ENCODE measurements around the gene RHCG.

Gene RHCG

DNA sequence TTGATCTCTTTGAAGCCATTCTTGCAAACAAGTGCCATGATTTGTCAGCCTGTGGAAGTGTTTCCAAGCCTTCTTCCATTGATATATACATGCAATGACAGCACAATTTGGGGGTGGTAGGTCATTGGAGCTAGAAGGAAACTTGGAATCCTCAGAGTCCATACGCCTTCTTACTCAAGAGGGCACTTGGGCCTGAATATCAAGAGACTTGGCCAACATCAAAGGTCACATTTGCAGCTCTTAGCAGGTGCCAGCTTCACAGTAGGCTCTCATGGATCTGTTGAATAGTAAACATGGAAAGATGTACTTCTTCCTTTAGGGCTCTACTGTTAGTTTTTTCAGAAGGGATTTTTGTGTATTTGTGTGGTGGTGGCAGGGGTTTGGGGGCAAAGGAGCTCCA, 50.9 kb downstream of the RHCG start:
- no peak for DNase-seq

DNA sequence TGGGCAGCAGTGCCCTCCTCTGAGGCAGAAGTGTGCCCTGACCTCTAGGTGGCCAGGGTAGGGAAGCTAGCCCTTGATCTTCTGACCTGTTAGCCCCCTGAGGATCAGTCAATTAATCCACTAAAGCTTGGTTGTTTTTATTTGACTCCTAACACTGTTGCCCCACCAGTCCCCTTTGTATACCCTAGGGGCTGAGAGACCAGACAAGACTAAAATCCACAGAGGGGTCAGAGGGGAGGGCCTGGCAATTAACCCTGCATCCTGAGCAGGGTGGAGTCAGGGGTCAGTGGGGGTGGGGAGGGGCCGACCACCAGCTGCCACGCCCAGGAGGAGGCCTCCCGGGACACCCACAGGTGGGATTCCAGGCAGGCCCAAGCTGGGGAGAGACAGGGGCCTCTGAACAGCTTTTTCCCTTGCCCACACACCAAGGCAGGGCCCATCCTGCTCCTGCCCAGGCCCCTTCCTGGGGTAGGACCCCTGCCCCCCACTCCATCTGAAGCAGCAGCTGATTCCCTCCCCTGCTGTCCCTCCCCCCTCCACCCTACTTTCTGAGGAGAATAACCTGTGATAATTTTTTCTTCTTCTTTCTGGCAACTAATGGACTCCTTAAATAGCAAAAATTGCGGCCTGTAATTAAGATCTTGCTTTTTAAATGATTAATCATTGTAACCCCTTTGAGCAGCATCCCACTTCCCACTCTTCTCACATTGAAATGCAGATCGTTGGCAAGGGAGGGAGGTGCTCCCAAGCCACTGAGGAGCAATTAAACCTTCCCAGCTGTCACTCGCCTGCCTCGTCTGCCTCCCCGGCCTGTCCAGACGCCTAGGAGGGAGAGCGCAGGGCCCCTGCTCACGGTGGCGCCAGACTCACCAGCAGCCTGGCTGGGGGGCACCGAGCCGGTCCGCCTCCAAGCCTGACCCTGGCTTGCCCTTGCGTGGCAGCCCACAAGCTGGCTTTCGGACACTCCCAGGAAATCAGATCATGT, 51.9 kb downstream of the RHCG start:
- DNase-seq = peak in 3 of 56 donors; percentile 10 to 18 (median 11)

DNA sequence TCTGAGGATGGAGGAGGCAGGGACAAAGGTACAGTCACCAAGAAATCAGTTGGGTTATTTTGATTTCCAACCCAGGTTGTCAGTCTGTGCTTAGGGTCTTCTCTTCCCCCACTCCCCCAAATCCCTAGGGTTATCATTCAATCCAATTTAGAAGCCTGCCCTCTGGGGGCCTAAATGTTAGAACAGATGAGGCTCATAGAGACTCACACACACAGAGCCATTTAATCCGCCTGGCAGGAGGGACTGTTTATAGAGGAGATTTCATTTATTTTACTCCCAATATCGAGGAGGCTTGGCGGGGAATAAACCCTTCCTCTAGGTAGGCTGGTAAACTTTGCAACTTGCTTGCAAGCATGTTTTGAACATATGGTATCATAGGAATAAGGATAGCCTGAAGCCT, 52.8 kb downstream of the RHCG start:
- DNase-seq = no peak

GRCh38 chr15:89442671-89443307, 53.6 kb downstream of the RHCG start:
- DNase-seq = peak in 34 of 56 donors; percentile 5 to 81 (median 24)

- no peak for DNase-seq
Measured at GRCh38 chr15:89442155-89442554, 54.2 kb downstream of the RHCG start.

DNA sequence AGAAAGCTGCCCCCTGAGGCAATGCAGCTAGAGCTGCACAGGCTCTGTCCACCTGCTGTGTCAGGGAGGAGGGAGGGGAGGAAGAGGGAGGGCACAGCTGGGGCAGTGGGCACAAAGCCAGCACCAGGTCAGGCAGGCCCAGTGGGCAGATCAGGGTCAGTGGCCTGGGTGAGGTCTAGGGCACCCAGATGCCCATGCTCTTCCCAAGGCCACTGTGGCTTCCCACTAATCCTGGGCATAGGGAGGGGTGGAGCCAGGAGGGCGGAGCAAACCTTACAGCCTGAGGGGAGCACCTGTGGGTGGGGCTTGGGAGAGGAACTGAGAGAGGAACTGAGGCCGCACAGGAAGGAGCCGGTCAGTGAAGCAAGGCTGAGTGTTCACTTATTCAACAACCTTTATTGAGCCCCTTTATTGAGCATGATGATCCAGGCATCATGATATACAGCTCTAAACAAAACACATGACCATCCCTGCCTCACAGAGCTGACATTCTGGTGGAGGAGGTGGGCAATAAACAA, 55.0 kb downstream of the RHCG start:
- DNase-seq = no peak

DNA sequence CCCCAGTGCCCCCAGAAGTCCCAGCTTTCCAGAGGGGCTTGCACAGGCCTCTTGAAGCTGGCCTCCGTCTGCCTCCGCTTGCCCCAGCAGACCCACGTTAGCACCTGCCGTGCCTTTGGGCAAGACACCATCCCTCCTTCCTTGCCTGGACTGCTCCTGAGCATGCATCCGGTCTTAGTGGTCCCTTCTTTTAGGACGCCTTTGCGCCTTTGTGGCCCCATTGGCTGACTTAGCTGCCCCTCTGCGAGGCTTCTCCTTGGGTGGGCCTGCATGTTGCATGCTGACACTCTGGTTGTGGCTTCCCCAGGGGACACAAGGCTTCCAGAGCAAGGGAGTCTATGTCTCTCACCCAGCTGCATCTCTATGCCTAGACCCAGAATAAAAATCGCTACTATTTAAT, 56.6 kb downstream of the RHCG start:
- no peak for DNase-seq

DNA sequence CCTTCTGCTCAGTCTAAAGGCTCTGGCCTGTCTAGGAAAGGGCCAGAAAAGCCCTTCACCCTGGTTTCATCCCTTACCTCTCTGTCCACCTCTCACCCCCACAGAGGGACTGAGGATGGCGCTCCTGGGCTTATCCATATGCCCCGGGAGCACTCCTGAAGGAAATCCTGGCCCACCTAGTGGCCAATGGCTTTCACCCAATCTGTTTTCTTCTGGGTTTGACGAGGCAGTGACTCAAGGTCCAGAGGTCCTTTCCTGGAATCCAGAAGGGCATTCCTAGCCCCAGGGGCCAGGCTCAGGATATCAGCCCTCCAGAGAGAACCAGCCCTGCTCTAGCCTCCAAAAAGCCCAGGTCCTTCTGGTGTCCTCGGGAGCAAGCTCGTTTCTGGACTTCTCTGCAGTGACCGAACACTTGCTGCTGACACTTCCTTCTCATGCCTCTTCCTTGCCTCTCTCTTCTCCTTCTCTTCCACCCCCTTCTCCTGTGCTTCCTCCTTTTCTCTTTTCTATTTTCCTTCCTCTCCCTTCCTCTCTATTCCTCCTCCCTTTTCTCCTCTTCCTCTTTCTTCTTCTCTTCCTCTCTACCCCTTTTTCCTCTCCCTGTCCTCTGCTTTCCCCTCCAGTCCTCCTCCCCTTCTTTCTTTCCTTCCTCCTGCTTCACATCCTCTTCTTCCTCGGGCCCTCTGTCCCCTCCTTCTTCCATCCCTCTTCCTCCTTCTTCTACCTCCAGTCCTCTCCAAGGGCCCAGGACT, 59.6 kb downstream of the RHCG start:
- DNase-seq = no peak

DNA sequence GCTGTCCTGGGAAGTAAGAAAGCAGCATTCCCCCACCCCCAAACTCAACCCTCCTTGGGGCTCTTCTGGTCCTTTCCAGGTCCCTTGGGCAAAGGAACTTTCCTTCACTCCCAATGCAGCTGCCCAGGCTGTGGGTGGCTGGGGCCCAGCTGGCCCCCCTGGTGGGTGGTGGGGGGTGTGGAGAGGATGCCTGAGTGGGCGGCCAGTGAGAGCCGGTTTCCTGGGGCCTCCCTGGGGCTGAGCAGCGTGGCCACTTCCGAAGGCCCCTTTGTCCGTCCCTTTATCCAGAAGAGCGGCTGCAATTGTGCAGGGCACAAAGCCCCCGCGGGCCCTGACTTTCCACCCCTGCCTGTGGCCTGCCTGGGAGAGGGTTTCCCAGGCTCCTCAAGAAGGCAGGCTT, 61.0 kb downstream of the RHCG start:
- DNase-seq = no peak

- DNase-seq = peak in 34 of 56 donors; percentile 4 to 70 (median 34)
Measured at GRCh38 chr15:89433686-89434085, 62.7 kb downstream of the RHCG start.

- peak in 55 of 56 donors; percentile 16 to 94 (median 77) for DNase-seq
Measured at GRCh38 chr15:89430530-89431341, 65.6 kb downstream of the RHCG start.

DNA sequence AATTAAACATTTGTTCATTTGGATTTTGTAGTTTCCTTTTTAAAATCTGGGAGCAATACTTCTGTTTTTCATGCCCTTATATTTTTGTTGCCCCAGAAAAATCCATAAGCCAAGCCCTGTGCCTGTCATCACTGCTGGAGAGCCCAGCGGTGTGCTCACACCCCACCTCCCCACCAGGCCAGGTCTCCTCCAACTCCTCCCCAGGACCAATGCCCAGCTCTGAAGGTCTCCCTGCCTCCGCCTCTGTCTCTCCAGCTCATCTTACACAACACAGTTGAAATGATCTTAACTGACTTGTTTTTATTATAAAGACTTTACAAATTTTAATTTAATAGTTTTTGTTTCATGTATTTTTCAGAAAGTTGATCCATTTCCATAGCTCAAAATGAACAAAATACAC, 66.4 kb downstream of the RHCG start:
- DNase-seq = no peak

- DNase-seq = no peak
Measured at GRCh38 chr15:89429023-89429422, 67.4 kb downstream of the RHCG start.

- no peak for DNase-seq
Measured at GRCh38 chr15:89428246-89428645, 68.1 kb downstream of the RHCG start.

GRCh38 chr15:89426500-89426899, 69.9 kb downstream of the RHCG start:
- DNase-seq = no peak

DNA sequence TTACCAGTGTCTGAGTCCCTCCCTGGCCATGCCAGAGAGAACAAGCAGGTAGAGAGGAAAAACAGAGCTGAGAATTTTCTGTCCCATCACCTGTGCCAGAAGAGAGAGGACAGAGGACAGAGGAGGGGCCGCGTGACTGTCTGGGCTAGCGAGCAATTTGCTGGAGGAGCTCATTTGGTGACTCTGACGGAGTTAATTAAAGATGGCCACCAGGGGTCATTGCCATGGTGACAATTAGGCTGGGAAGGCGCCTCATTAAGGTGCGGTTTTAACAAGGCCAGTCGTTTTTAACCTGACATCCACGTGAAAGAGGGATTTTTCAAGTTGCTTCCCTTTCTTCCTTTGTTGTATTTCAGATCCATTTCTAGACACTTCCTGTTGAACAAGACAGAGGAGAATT, 72.4 kb downstream of the RHCG start:
- DNase-seq = no peak

Measured in nucleus accumbens (tissue), 56 donors.